BE2C (cell line): ENCODE data around the gene ANKIB1.

Experiments used
- DNase-seq: peaks from one replicate; pipeline ENCODE4 v3.0.0-alpha.2; 2020
- H3K27me3 ChIP-seq: fragments of 250-450 bp; sonication (Bioruptor Pico); 2 replicates; pipeline ENCODE4 v1.5.1; 2020; ENCODE audit warnings: mild to moderate bottlenecking
- H3K36me3 ChIP-seq: fragments of 250-450 bp; sonication (Bioruptor Pico); 2 replicates; pipeline ENCODE4 v1.5.1; 2020; ENCODE audit warnings: mild to moderate bottlenecking
- H3K4me1 ChIP-seq: fragments of 250-450 bp; sonication (Bioruptor Pico); 2 replicates; pipeline ENCODE4 v1.5.1; 2020
- H3K4me3 ChIP-seq: 2 replicates; pipeline ENCODE4 v1.5.1; 2011; ENCODE audit warnings: low read depth, low read length
- H3K9me3 ChIP-seq: fragments of 250-450 bp; sonication (Bioruptor Pico); 2 replicates; pipeline ENCODE4 v1.5.1; 2020
- TF ChIP-seq, protein P1 (sequence below): IDR thresholded peaks from 2 replicates; pipeline ENCODE4 v1.5.1; 2012; ENCODE audit warnings: mild to moderate bottlenecking, low read depth, low read length

Gene ANKIB1

DNA sequence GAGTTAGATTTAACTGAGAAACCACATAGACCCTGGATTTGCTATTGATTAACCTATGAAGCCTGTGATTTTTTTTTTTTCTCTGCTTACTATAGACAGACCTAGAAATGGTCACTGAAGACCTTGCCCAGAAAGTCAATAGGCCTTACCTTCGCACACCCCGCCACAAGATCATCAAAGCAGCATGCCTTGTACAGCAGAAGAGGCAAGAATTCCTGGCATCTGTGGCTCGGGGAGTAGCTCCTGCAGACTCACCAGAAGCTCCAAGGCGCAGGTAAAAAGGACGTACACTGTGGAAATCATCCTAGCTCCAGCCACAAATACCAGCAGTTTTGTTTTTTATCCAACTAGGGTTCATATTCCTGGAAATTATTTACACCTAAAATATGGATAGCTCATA is 145.3 kb downstream of the ANKIB1 start:
- H3K27me3 ChIP-seq, result no peaks in the 10 kb centered on the region
- H3K36me3 ChIP-seq, result peaks cover 2% of the 10 kb centered on the region; the same call in 1 of the 2 replicates
- TF ChIP-seq, protein P1, sequence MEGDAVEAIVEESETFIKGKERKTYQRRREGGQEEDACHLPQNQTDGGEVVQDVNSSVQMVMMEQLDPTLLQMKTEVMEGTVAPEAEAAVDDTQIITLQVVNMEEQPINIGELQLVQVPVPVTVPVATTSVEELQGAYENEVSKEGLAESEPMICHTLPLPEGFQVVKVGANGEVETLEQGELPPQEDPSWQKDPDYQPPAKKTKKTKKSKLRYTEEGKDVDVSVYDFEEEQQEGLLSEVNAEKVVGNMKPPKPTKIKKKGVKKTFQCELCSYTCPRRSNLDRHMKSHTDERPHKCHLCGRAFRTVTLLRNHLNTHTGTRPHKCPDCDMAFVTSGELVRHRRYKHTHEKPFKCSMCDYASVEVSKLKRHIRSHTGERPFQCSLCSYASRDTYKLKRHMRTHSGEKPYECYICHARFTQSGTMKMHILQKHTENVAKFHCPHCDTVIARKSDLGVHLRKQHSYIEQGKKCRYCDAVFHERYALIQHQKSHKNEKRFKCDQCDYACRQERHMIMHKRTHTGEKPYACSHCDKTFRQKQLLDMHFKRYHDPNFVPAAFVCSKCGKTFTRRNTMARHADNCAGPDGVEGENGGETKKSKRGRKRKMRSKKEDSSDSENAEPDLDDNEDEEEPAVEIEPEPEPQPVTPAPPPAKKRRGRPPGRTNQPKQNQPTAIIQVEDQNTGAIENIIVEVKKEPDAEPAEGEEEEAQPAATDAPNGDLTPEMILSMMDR, result no peak

DNA sequence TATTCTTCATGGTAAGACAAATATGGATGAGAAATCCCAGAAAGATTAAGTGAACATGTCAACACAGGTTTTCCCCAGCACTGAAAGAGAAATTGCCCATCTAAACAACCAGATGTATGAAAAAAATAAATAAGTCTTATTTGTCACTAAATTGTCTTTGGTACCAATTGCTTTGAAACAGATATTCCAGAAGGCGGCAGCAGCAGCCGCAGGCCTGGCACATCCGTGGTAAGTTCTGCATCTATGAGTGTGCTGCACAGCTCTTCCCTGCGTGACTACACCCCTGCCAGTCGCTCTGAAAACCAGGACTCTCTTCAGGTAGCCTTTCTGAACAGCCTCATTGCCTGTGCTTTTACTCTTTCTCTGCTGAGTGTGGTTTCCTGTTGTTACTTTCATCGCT is 151.8 kb downstream of the ANKIB1 start:
- TF ChIP-seq, protein P1, result no peak
- no peak overlapping the region for H3K4me3 ChIP-seq
- DNase-seq, result no peak
- H3K27me3 ChIP-seq, result no peaks in the 10 kb centered on the region
- H3K36me3 ChIP-seq, result peaks cover 15% of the 10 kb centered on the region
- H3K9me3 ChIP-seq, result no peaks in the 10 kb centered on the region
- no peaks in the 10 kb centered on the region for H3K4me1 ChIP-seq

More for the DNA sequence above, 145.3 kb downstream of the ANKIB1 start:
- Histone ChIP-seq H3K4me3 (no peak overlapping the region), H3K9me3 (no peaks in the 10 kb centered on the region), H3K4me1 (no peaks in the 10 kb centered on the region)
- no peak for DNase-seq

DNA sequence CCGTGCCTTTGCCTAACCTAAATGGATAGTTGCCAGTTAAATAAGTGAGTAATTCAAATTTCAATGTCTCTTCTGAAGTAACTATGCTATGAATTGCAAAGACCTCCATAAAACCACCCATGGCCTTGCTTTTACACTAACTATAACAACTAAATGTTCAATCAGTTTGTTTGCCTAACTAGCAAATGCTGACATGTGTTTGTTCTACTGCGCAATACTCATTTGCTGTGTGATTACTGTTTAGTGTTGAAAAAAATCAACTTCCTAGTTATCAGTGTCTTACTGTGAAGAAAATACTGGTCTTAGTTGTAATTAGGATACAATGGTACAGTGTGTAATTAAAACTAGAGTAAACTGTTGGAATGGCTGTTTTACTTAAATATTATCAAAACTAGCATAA is 154.2 kb downstream of the ANKIB1 start:
- DNase-seq, result no peak
- H3K9me3 ChIP-seq, result no peaks in the 10 kb centered on the region
- no peaks in the 10 kb centered on the region for H3K27me3 ChIP-seq
- no peaks in the 10 kb centered on the region for H3K4me1 ChIP-seq
- no peak overlapping the region for H3K4me3 ChIP-seq
- peaks cover 15% of the 10 kb centered on the region for H3K36me3 ChIP-seq
- TF ChIP-seq, protein P1, result no peak

DNA sequence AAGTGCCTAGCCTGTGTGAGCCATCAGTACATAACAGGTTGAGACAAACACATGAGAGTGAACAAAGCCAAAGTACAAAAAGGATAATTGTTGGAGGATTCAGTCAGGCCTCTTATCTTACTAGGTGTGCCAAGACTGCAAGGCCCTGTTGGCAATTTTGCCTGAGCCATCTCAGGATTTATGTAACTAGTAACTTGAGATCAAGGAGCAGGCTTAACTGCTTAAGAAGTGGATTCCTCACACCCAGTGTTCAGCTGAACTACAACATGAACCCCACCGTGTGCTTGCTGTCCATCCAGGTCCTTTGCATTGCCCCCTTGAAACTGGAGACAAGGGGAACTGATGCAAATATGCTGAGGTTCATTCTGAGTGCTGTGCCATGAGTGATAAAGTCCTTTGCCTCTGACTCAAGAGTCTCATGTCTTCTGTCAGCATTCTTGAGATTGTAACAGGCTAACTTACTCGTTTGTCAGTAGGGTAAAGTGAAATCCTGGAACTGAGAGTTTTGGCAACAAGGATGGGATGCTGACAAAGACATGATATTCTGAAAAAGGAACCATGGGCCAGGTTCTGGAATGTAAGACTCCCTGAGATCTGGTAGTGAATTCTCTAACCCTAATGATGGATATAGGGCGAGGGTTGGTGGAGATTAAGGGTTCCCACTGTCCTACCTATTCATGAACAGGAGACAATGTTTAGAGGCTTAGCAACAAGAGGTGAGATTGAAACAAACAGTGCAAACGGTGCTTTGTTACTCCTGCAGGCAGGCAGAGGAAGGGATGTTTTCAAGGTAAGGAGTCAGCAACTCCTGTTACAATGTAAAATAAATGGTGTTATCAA is 157.4 kb downstream of the ANKIB1 start:
- H3K27me3 ChIP-seq, result no peaks in the 10 kb centered on the region
- peaks cover 10% of the 10 kb centered on the region for H3K36me3 ChIP-seq
- H3K4me1 ChIP-seq, result no peaks in the 10 kb centered on the region
- no peak overlapping the region for H3K4me3 ChIP-seq
- DNase-seq, result no peak
- H3K9me3 ChIP-seq, result no peaks in the 10 kb centered on the region
- TF ChIP-seq, protein P1, result no peak

DNA sequence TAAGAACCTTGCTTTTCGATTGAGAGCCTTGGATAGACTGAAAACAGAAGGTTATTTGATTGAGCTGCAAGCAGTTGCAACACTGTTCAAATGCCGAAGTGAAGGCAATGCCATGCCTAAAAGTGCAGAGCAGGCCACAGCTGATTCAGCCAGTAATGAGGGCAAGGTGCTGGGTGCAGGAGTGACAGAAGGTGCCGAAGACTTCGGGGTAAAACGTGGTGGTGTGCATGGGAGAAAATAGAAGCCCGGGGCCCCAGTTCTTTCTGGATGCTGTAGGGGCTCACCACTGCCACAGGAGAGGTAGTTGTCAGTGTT is 157.9 kb downstream of the ANKIB1 start:
- Histone ChIP-seq H3K4me3 (no peak overlapping the region), H3K9me3 (no peaks in the 10 kb centered on the region), H3K27me3 (no peaks in the 10 kb centered on the region), H3K36me3 (peaks cover 4% of the 10 kb centered on the region), H3K4me1 (no peaks in the 10 kb centered on the region)
- no peak for DNase-seq
- TF ChIP-seq, protein P1, result no peak

DNA sequence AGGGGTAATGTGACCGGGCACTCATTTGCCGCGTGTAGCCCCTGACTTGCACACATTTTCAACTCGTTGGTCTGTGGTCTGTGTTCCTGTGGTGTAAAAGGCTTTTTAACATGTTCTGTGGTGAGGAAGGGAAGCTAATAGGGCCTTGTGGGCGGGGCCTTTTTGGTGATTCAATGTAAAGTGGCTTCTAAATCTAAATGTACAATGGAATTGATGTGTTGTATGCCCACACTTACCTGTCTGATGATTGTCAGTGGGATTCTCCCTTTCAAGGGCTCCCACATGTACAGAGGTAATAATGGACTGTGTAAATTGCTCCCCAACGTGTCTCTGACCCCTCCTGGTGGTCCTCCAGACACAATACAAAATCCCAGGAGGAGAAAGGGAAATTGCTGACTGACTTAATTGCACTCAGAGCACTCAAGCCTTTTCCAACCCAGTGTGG is 158.4 kb downstream of the ANKIB1 start:
- no peak for DNase-seq
- no peak overlapping the region for H3K4me3 ChIP-seq
- H3K9me3 ChIP-seq, result no peaks in the 10 kb centered on the region
- H3K4me1 ChIP-seq, result no peaks in the 10 kb centered on the region
- no peaks in the 10 kb centered on the region for H3K27me3 ChIP-seq
- TF ChIP-seq, protein P1, result peak; percentile 31; the same call in 1 of the 2 replicates
- peaks cover under 1% of the 10 kb centered on the region; the same call in 1 of the 2 replicates for H3K36me3 ChIP-seq
